ENCODE data around the gene MATN4. TPM values are rescaled to one million over a fixed set of nuclear protein-coding genes. Genes with fewer than 3 reads are reported as not detected.

The MATN4 gene
- total RNA-seq, 1 experiment from 2014 or later, result 1.9 TPM

GRCh38 chr20:45354423-45355208, 46.5 kb upstream of the MATN4 start (continued):
- no peak for TF ChIP-seq EMX1 (CRISPR knock-in tag; IDR thresholded peaks at IDR 0.05)
- no peak for TF ChIP-seq E2F5 (CRISPR knock-in tag; IDR thresholded peaks at IDR 0.05)
- TF ChIP-seq, protein P1, sequence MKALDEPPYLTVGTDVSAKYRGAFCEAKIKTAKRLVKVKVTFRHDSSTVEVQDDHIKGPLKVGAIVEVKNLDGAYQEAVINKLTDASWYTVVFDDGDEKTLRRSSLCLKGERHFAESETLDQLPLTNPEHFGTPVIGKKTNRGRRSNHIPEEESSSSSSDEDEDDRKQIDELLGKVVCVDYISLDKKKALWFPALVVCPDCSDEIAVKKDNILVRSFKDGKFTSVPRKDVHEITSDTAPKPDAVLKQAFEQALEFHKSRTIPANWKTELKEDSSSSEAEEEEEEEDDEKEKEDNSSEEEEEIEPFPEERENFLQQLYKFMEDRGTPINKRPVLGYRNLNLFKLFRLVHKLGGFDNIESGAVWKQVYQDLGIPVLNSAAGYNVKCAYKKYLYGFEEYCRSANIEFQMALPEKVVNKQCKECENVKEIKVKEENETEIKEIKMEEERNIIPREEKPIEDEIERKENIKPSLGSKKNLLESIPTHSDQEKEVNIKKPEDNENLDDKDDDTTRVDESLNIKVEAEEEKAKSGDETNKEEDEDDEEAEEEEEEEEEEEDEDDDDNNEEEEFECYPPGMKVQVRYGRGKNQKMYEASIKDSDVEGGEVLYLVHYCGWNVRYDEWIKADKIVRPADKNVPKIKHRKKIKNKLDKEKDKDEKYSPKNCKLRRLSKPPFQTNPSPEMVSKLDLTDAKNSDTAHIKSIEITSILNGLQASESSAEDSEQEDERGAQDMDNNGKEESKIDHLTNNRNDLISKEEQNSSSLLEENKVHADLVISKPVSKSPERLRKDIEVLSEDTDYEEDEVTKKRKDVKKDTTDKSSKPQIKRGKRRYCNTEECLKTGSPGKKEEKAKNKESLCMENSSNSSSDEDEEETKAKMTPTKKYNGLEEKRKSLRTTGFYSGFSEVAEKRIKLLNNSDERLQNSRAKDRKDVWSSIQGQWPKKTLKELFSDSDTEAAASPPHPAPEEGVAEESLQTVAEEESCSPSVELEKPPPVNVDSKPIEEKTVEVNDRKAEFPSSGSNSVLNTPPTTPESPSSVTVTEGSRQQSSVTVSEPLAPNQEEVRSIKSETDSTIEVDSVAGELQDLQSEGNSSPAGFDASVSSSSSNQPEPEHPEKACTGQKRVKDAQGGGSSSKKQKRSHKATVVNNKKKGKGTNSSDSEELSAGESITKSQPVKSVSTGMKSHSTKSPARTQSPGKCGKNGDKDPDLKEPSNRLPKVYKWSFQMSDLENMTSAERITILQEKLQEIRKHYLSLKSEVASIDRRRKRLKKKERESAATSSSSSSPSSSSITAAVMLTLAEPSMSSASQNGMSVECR (CRISPR knock-in tag; IDR thresholded peaks at IDR 0.05; ENCODE audit: borderline replicate concordance), result no peak
- no peak for TF ChIP-seq FOXK1 (CRISPR knock-in tag; IDR thresholded peaks at IDR 0.05)
- TF ChIP-seq, protein P2, sequence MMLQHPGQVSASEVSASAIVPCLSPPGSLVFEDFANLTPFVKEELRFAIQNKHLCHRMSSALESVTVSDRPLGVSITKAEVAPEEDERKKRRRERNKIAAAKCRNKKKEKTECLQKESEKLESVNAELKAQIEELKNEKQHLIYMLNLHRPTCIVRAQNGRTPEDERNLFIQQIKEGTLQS (CRISPR knock-in tag; conservative IDR thresholded peaks at IDR 0.05), result no peak
- TF ChIP-seq KAT7 (CRISPR knock-in tag; IDR thresholded peaks at IDR 0.05; ENCODE audit: borderline replicate concordance), result no peak
- no peak for TF ChIP-seq RELA (CRISPR knock-in tag; IDR thresholded peaks at IDR 0.05; ENCODE audit: borderline replicate concordance)
- no peak for TF ChIP-seq NFATC4 (CRISPR knock-in tag; IDR thresholded peaks at IDR 0.05)
- TF ChIP-seq, protein P3, sequence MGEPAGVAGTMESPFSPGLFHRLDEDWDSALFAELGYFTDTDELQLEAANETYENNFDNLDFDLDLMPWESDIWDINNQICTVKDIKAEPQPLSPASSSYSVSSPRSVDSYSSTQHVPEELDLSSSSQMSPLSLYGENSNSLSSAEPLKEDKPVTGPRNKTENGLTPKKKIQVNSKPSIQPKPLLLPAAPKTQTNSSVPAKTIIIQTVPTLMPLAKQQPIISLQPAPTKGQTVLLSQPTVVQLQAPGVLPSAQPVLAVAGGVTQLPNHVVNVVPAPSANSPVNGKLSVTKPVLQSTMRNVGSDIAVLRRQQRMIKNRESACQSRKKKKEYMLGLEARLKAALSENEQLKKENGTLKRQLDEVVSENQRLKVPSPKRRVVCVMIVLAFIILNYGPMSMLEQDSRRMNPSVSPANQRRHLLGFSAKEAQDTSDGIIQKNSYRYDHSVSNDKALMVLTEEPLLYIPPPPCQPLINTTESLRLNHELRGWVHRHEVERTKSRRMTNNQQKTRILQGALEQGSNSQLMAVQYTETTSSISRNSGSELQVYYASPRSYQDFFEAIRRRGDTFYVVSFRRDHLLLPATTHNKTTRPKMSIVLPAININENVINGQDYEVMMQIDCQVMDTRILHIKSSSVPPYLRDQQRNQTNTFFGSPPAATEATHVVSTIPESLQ (CRISPR knock-in tag; IDR thresholded peaks at IDR 0.05), result no peak
- no peak for TF ChIP-seq SP1 (CRISPR knock-in tag; conservative IDR thresholded peaks at IDR 0.05)
- TF ChIP-seq, protein P4, sequence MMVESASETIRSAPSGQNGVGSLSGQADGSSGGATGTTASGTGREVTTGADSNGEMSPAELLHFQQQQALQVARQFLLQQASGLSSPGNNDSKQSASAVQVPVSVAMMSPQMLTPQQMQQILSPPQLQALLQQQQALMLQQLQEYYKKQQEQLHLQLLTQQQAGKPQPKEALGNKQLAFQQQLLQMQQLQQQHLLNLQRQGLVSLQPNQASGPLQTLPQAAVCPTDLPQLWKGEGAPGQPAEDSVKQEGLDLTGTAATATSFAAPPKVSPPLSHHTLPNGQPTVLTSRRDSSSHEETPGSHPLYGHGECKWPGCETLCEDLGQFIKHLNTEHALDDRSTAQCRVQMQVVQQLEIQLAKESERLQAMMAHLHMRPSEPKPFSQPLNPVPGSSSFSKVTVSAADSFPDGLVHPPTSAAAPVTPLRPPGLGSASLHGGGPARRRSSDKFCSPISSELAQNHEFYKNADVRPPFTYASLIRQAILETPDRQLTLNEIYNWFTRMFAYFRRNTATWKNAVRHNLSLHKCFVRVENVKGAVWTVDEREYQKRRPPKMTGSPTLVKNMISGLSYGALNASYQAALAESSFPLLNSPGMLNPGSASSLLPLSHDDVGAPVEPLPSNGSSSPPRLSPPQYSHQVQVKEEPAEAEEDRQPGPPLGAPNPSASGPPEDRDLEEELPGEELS (CRISPR knock-in tag; IDR thresholded peaks at IDR 0.05), result no peak
- no peak for TF ChIP-seq ZNF512 (CRISPR knock-in tag; IDR thresholded peaks at IDR 0.05; ENCODE audit: borderline replicate concordance)

- Mint-ChIP-seq H3K4me1 (peaks cover 24% of the 10 kb centered on the region), H3K27me3 (ENCODE audit: low read depth) (no peaks in the 10 kb centered on the region), H3K4me3 (no peak overlapping the region), H3K27ac (no peak overlapping the region), H3K9me3 (no peaks in the 10 kb centered on the region), H3K36me3 (no peaks in the 10 kb centered on the region)
- TF ChIP-seq IRF2 (CRISPR knock-in tag; IDR thresholded peaks at IDR 0.05; ENCODE audit: borderline replicate concordance, low read depth), result no peak
- CTCF ChIA-PET, result interaction anchor here (0.6 to 2.6 kb wide), 6 partner anchors 9 to 83 kb away, joined by 3 to 12 read pairs (median 6); partner anchors contain the start of gene SYS1
- peak; percentile 75 for ATAC-seq
- no peak for DNase-seq (ENCODE audit: low spot score)
- POLR2A ChIA-PET, result interaction anchor here (1.0 to 1.3 kb wide), 2 partner anchors 11 to 83 kb away, joined by 3 to 4 read pairs; no protein-coding TSS in a partner anchor
These were observed 45.6 kb upstream of the MATN4 start for GRCh38 chr20:45353746-45354145.

Measured in WTC11 (cell line).